Measurements from ENCODE around the gene PIGQ. TPM values are rescaled to one million over a fixed set of nuclear protein-coding genes. Genes with fewer than 3 reads are reported as not detected.

Gene PIGQ
- total and polyA plus RNA-seq, 11 donors, result 16.4 to 39.5 (median 22.0) TPM

DNA sequence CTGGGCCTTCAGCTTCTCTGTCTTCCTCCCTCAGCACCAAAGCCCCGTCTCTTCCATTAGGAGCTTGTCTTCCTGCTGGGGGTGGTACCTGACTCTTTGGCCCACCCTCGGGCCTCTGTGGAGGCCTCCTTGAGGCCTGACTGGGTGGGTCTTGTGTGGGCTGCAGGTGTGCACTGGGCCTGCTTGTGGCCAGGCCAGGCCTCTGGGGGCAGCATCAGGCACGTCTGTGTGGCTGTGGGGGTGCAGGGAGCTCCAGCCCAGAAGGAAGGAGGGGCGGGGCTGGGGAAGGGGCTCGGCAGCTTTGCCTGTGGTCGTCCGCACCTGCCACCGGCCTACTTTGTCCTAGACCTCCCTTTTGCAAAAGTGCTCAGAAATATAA, 7.0 kb downstream of the PIGQ start:
- Histone ChIP-seq H3K36me3 (peaks cover 0 to 31% (median 17%) of the 10 kb centered on the region in 9 donors), H3K9me3 (no peaks in the 10 kb centered on the region), H3K27me3 (no peaks in the 10 kb centered on the region), H3K4me1 (peaks cover 0 to 9% (median 0%) of the 10 kb centered on the region in 12 donors), H3K27ac (no peak overlapping the region), H3K4me3 (no peak overlapping the region)
- WGBS, 4 donors, result 75 to 85% (median 82%) methylated on average over 8 of the region's 8 CpGs
- ATAC-seq (no peak), DNase-seq (no peak)
- intact Hi-C loops (cut with DNase I), result loop anchor here in 2 of 10 donors (5.0 kb wide), 2 partner anchors 50 to 85 kb away; no protein-coding TSS in a partner anchor
- no peak for TF ChIP-seq CTCF (IDR thresholded peaks at IDR 0.05)
- TF ChIP-seq POLR2A (IDR thresholded peaks at IDR 0.05), result no peak

GRCh38 chr16:577796-578195, 8.0 kb downstream of the PIGQ start:
- H3K36me3 ChIP-seq, result peaks cover 0 to 31% (median 17%) of the 10 kb centered on the region in 9 donors
- no peaks in the 10 kb centered on the region for H3K9me3 ChIP-seq
- TF ChIP-seq POLR2A (IDR thresholded peaks at IDR 0.05), result no peak
- TF ChIP-seq CTCF (IDR thresholded peaks at IDR 0.05), result no peak
- 93 to 98% (median 96%) methylated on average over 9 to 13 of the region's 13 CpGs for WGBS, 4 donors
- DNase-seq (peak in 1 of 5 donors; percentile 55), ATAC-seq (no peak)
- H3K4me3 ChIP-seq, result no peak overlapping the region
- intact Hi-C loops (cut with DNase I), result loop anchor here in 3 of 10 donors (2.0 to 5.0 kb wide), 3 partner anchors 50 to 85 kb away; no protein-coding TSS in a partner anchor
- no peaks in the 10 kb centered on the region for H3K27me3 ChIP-seq
- no peak overlapping the region for H3K27ac ChIP-seq
- peaks cover 0 to 9% (median 0%) of the 10 kb centered on the region in 12 donors for H3K4me1 ChIP-seq

GRCh38 chr16:578232-578869, 8.6 kb downstream of the PIGQ start:
- TF ChIP-seq CTCF (IDR thresholded peaks at IDR 0.05), result no peak
- TF ChIP-seq POLR2A (IDR thresholded peaks at IDR 0.05), result no peak
- WGBS, 4 donors, result 85 to 90% (median 89%) methylated on average over 18 to 24 of the region's 24 CpGs
- no peaks in the 10 kb centered on the region for H3K9me3 ChIP-seq
- peaks cover 0 to 11% (median 0%) of the 10 kb centered on the region in 12 donors for H3K4me1 ChIP-seq
- intact Hi-C loops (cut with DNase I), result loop anchor here in 3 of 10 donors (2.0 to 5.0 kb wide), 3 partner anchors 49 to 84 kb away; no protein-coding TSS in a partner anchor
- peaks cover 0 to 31% (median 17%) of the 10 kb centered on the region in 9 donors for H3K36me3 ChIP-seq
- DNase-seq (peak in 1 of 5 donors; percentile 63), ATAC-seq (peak in 1 of 4 donors; percentile 0)
- H3K27me3 ChIP-seq, result no peaks in the 10 kb centered on the region
- H3K4me3 ChIP-seq, result no peak overlapping the region
- H3K27ac ChIP-seq, result no peak overlapping the region

GRCh38 chr16:578870-579405, 9.2 kb downstream of the PIGQ start:
- peak overlapping the region in 6 of 12 donors; percentile 10 to 45 (median 26) for H3K4me3 ChIP-seq
- intact Hi-C loops (cut with DNase I), result loop anchor here in 3 of 10 donors (2.0 to 5.0 kb wide), 3 partner anchors 48 to 83 kb away; no protein-coding TSS in a partner anchor
- no peak overlapping the region for H3K27ac ChIP-seq
- peak; percentile 58 to 85 (median 66) for DNase-seq
- H3K36me3 ChIP-seq, result peaks cover 0 to 30% (median 17%) of the 10 kb centered on the region in 9 donors
- WGBS, 4 donors, result 15 to 51% (median 38%) methylated on average over 23 to 34 of the region's 34 CpGs
- peak; percentile 63 to 82 (median 78) for ATAC-seq
- H3K9me3 ChIP-seq, result no peaks in the 10 kb centered on the region
- peaks cover 0 to 17% (median 0%) of the 10 kb centered on the region in 12 donors for H3K4me1 ChIP-seq
- TF ChIP-seq POLR2A (IDR thresholded peaks at IDR 0.05), result no peak
- peak; percentile 65 to 89 (median 74) for TF ChIP-seq CTCF (IDR thresholded peaks at IDR 0.05)
- no peaks in the 10 kb centered on the region for H3K27me3 ChIP-seq

Measured in heart left ventricle (tissue), 16 donors.